Transverse colon (tissue), 4 donors: ENCODE measurements around the gene CACNA1C. TPM values are rescaled to one million over a fixed set of nuclear protein-coding genes. Genes with fewer than 3 reads are reported as not detected.

Experiments used
- DNase-seq: peaks from one replicate; pipeline ENCODE4 v3.0.0-alpha.2; 2019
- H3K27ac ChIP-seq, 4 donors: fragments of 200-600 bp; sonication (generic); 2 replicates each; pipeline ENCODE4 v1.5.1; 2016 to 2018; ENCODE audit warnings: inconsistent platforms in 4 of 4
- H3K27me3 ChIP-seq: fragments of 200-600 bp; sonication (generic); 2 replicates; pipeline ENCODE4 v1.5.1; 2017; ENCODE audit warnings: inconsistent platforms
- H3K36me3 ChIP-seq, 4 donors: fragments of 200-600 bp; sonication (generic); 2 replicates each; pipeline ENCODE4 v1.5.1; 2017 to 2019; ENCODE audit warnings: inconsistent platforms in 4 of 4
- H3K4me1 ChIP-seq, 4 donors: fragments of 200-600 bp; sonication (generic); 2 replicates each; pipeline ENCODE4 v1.5.1; 2017 to 2020; ENCODE audit warnings: inconsistent platforms in 4 of 4
- H3K4me3 ChIP-seq, 4 donors: fragments of 200-600 bp; sonication (generic); 1 replicate in 1 of 4; 2 replicates in 3 of 4; pipeline versions ENCODE4 v1.5.1 to v1.6.1; 2017 to 2019; ENCODE audit warnings: inconsistent platforms in 4 of 4
- H3K9me3 ChIP-seq, 2 donors: fragments of 200-600 bp; sonication (generic); 2 replicates each; pipeline ENCODE4 v1.5.1; 2017 to 2019; ENCODE audit warnings: inconsistent platforms in 2 of 2
- CTCF ChIP-seq, 5 experiments: fragments of 200-600 bp in 3 of 5; fragments of 450-650 bp in 2 of 5; sonication (generic) in 3 of 5; IDR thresholded peaks; 1 replicate in 2 of 5; 2 replicates in 3 of 5; pipeline ENCODE4 v1.5.1; 2016 to 2017; ENCODE audit warnings: antibody characterized with exemption in 5 of 5, inconsistent platforms in 3 of 5, mild to moderate bottlenecking in 2 of 5, moderate library complexity in 1 of 5
- EP300 ChIP-seq: sonication (generic); formaldehyde crosslinking; IDR thresholded peaks from one replicate; pipeline ENCODE4 v1.6.1; 2017; ENCODE audit warnings: antibody characterized with exemption, low read depth
- POLR2A ChIP-seq: fragments of 450-650 bp; IDR thresholded peaks from one replicate; pipeline ENCODE4 v1.6.1; 2016; ENCODE audit warnings: antibody characterized with exemption, mild to moderate bottlenecking, moderate library complexity
- POLR2AphosphoS5 ChIP-seq, 3 donors: sonication (generic); formaldehyde crosslinking; IDR thresholded peaks; one replicate each; pipeline ENCODE4 v1.6.1; 2016; ENCODE audit warnings: antibody characterized with exemption in 3 of 3
- WGBS, 2 donors: methylation state at CpG; one replicate each; pipeline ENCODE4 v1.1.5; 2018; ENCODE audit warnings: low coverage in 1 of 2; 5-methylcytosine and 5-hydroxymethylcytosine counted together
- in situ Hi-C, 4 donors: fragments of 200-750 bp; cut with MboI; loops; one replicate each; pipeline versions ENCODE4 v1.15.0 to v1.15.1; 2017; ENCODE audit warnings: low sequenced_read_pairs in 3 of 4, low pct_ligation_motif_present in 1 of 4, low pct_unique_long_range_greater_than_20kb in 1 of 4
- intact Hi-C: fragments of 100-400 bp; cut with DNase I; formaldehyde crosslinking; loops from one replicate; pipeline ENCODE4 v1.15.1; 2023; ENCODE audit warnings: low total_unique reads
- total RNA-seq, 4 donors: library from RNA; depleted of rRNA; stranded (reverse); fragments of >200 nt; gene quantifications; one replicate each; pipeline ENCODE4 v1.1.0, GENCODE V29; 2016

CACNA1C gene
- total RNA-seq, 4 donors from 2014 or later, result 18.8 to 35.2 (median 24.8) TPM

- WGBS, 2 donors, result 70% methylated on average over 5 of the region's 6 CpGs; no CpG with 5 or more reads in 1 of the 2 donors
- in situ Hi-C loops, result no loop called here
- H3K27ac ChIP-seq, result no peak overlapping the region
- H3K36me3 ChIP-seq, result no peaks in the 10 kb centered on the region
- no peaks in the 10 kb centered on the region for H3K9me3 ChIP-seq
- DNase-seq, result no peak
- TF ChIP-seq POLR2AphosphoS5 (IDR thresholded peaks at IDR 0.05) (no peak), POLR2A (no peak), EP300 (no peak), CTCF (IDR thresholded peaks at IDR 0.05) (no peak)
- intact Hi-C loops, result no loop called here
- H3K4me3 ChIP-seq, result no peak overlapping the region
- H3K27me3 ChIP-seq, result no peaks in the 10 kb centered on the region
- H3K4me1 ChIP-seq, result no peaks in the 10 kb centered on the region
Measured at GRCh38 chr12:2449586-2449985, 396.8 kb downstream of the CACNA1C start.

- intact Hi-C loops, result no loop called here
- no peaks in the 10 kb centered on the region for H3K36me3 ChIP-seq
- no peaks in the 10 kb centered on the region for H3K9me3 ChIP-seq
- in situ Hi-C loops, result no loop called here
- no peaks in the 10 kb centered on the region for H3K27me3 ChIP-seq
- no peak overlapping the region for H3K27ac ChIP-seq
- 91% methylated on average over 9 of the region's 9 CpGs; no CpG with 5 or more reads in 1 of the 2 donors for WGBS, 2 donors
- H3K4me3 ChIP-seq, result no peak overlapping the region
- TF ChIP-seq POLR2AphosphoS5 (IDR thresholded peaks at IDR 0.05) (no peak), CTCF (IDR thresholded peaks at IDR 0.05) (no peak), POLR2A (no peak)
- no peak for DNase-seq
- no peaks in the 10 kb centered on the region for H3K4me1 ChIP-seq
Measured at GRCh38 chr12:2450553-2450952, 397.8 kb downstream of the CACNA1C start.

- Histone ChIP-seq H3K27me3 (no peaks in the 10 kb centered on the region), H3K36me3 (no peaks in the 10 kb centered on the region), H3K27ac (no peak overlapping the region), H3K9me3 (no peaks in the 10 kb centered on the region), H3K4me1 (no peaks in the 10 kb centered on the region), H3K4me3 (no peak overlapping the region)
- in situ Hi-C loops (no loop called here), intact Hi-C loops (no loop called here)
- no peak for DNase-seq
- TF ChIP-seq POLR2AphosphoS5 (IDR thresholded peaks at IDR 0.05) (no peak), EP300 (no peak), CTCF (IDR thresholded peaks at IDR 0.05) (no peak), POLR2A (no peak)
- WGBS, 2 donors, result 60 to 67% methylated on average over 2 to 4 of the region's 4 CpGs
Measured at GRCh38 chr12:2451025-2451424, 398.2 kb downstream of the CACNA1C start.

- no peak for DNase-seq
- Histone ChIP-seq H3K36me3 (no peaks in the 10 kb centered on the region), H3K4me3 (no peak overlapping the region), H3K27ac (no peak overlapping the region), H3K27me3 (no peaks in the 10 kb centered on the region), H3K9me3 (no peaks in the 10 kb centered on the region), H3K4me1 (no peaks in the 10 kb centered on the region)
- in situ Hi-C loops (no loop called here), intact Hi-C loops (no loop called here)
- TF ChIP-seq POLR2A (no peak), CTCF (IDR thresholded peaks at IDR 0.05) (no peak), EP300 (no peak), POLR2AphosphoS5 (IDR thresholded peaks at IDR 0.05) (no peak)
- 80% methylated on average over 1 to 5 of the region's 5 CpGs for WGBS, 2 donors
Measured at GRCh38 chr12:2451497-2451896, 398.7 kb downstream of the CACNA1C start.
